HG02973 (cell line): ENCODE measurements around the gene GSTA3.
"Not testable (repeated sequence)": the region's sequence is repeated elsewhere in the genome, so short reads cannot be mapped to it uniquely, and the experiment has no call there.

Experiments
- ATAC-seq: cut with Tn5 transposase; IDR thresholded peaks from one replicate; pipeline ENCODE4 v1.9.1; 2021; ENCODE audit warnings: moderate library complexity; ENCODE audit not compliant: unreplicated experiment

Gene GSTA3

DNA sequence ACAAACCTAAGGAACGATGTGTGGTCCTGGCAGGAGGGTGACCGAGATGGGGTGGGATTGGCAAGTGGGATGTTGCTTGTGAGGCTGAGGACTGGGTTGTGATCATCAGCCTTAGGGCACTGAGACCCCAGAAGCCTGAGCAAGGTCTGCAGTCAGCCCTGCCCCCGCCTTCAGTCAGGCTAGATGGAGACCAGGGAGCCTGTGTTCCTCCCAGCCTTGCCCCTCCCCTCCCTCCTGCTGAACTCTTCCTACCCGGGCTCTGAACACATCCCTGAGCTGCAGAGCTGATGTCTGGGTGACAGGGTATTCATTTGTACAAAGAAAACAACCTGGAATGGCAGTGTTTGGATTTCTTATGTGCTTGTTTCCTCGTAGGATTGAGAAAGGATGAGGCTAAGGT, 40.6 kb downstream of the GSTA3 start:
- not testable (repeated sequence) for ATAC-seq

DNA sequence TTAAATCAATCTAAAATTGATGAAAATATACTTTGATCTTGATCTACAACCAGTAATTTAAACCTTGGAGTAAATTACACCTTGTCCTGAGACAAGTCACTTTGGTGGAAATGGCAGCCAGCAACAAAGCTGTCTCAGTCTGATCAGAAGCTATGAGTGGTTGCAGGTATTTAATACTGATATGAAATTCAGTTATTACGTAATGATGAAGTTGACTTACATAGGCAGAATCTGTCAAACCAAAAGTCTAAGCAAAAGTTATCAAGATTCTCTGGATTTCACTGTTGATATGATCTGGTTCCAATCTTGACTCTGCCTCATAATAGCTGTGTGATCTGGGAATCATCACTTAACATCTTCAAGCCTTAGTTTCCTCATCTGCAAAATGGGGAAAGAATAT, 41.3 kb downstream of the GSTA3 start:
- no peak for ATAC-seq

DNA sequence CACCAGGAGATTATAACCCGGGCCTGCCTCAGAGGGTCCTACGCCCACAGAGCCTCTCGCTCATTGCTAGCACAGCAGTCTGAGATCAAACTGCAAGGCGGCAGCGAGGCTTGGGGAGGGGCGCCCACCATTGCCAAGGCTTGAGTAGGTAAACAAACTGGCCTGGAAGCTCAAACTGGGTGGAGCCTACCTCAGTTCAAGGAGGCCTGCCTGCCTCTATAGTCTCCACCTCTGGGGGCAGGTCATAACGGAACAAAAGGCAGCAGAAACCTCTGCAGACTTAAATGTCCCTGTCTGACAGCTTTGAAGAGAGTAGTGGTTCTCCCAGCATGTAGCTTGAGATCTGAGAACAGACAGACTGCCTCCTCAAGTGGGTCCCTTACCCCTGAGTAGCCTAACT, 48.3 kb downstream of the GSTA3 start:
- ATAC-seq = not testable (repeated sequence)

DNA sequence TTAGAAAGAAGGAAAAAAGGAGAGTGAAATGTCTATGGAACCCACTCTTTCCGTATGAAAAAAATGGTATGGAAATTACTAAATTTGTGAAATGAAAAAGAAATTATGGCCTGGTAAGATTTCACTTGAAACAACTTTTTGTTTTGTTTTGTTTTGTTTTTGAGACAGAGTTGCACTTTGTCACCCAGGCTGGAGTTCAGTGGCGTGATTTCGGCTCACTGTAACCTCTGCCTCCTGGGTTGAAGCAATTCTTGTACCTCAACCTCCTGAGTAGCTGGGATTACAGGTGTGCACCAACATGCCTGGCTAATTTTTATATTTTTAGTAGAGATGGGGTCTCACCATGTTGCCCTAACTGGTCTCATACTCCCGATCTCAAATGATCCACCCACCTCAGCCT, 51.1 kb downstream of the GSTA3 start:
- ATAC-seq = no peak

DNA sequence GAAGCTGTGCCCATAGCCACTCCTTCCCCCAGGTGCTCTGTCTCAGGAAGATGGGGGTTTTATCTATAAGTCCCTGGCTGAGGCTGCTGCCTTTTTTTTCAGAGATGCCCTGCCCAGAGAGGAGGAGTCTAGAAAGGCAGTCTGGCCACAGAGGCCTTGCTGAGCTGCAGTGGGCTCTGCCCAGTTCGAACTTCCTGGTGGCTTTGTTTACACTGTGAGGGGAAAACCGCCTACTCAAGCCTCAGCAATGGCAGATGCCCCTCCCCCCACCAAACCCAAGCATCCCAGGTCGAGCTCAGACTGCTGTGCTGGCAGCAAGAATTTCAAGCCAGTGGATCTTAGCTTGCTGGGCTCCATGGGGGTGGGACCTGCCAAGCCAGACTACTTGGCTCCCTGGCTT, 53.4 kb downstream of the GSTA3 start:
- ATAC-seq = not testable (repeated sequence)

DNA sequence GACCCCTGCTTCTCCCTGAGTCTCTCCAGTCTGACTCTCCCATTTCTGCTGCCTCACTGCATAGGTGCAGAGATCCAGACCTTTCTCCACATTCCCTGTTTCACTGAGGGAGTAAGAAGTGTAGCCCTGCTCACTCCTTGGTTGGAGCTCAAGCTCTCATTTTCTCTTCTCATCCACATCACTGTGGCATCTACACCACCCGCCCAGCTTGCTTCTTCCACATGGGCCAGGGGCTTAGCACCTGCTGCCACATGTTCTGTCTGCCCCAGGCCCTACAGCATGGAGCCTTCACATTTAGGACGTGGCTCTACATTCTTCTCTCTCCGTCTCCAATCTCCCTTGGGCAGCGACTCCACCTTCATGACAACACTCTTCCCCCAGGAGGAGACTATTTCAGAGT, 60.4 kb downstream of the GSTA3 start:
- ATAC-seq = no peak
